Neural progenitor cell (in vitro differentiated cells): ENCODE results near the gene ARL2. TPM values are rescaled to one million over a fixed set of nuclear protein-coding genes. Genes with fewer than 3 reads are reported as not detected.

Experiments
- DNase-seq: peaks from one replicate; pipeline ENCODE4 v3.0.0-alpha.2; 2016; ENCODE audit warnings: low spot score
- H2AFZ ChIP-seq: fragments of 200-600 bp; sonication (generic); replicated peaks from 2 replicates; pipeline ENCODE4 v1.6.1; 2016; ENCODE audit warnings: antibody characterized with exemption
- H3F3A ChIP-seq: fragments of 200-600 bp; sonication (generic); 2 replicates; pipeline ENCODE4 v1.6.1; 2016; ENCODE audit warnings: antibody characterized with exemption, low read depth
- H3K27ac ChIP-seq: fragments of 200-600 bp; sonication (generic); 2 replicates; pipeline ENCODE4 v1.5.1; 2016; ENCODE audit warnings: mild to moderate bottlenecking
- H3K27me3 ChIP-seq: fragments of 200-600 bp; sonication (generic); 2 replicates; pipeline ENCODE4 v1.6.1; 2016; ENCODE audit warnings: mild to moderate bottlenecking, moderate library complexity
- H3K36me3 ChIP-seq: fragments of 200-600 bp; sonication (generic); 2 replicates; pipeline ENCODE4 v1.5.1; 2016
- H3K4me1 ChIP-seq: fragments of 200-600 bp; sonication (generic); 2 replicates; pipeline ENCODE4 v1.6.1; 2016; ENCODE audit warnings: mixed run types
- H3K4me2 ChIP-seq: fragments of 200-600 bp; sonication (generic); 2 replicates; pipeline ENCODE4 v1.6.1; 2016
- H3K4me3 ChIP-seq: fragments of 200-600 bp; sonication (generic); 2 replicates; pipeline ENCODE4 v1.5.1; 2016
- H3K79me2 ChIP-seq: fragments of 200-600 bp; sonication (generic); 2 replicates; pipeline ENCODE4 v1.6.1; 2016; ENCODE audit warnings: low read depth
- H3K9ac ChIP-seq: fragments of 200-600 bp; sonication (generic); 2 replicates; pipeline ENCODE4 v1.6.1; 2016
- H3K9me3 ChIP-seq: fragments of 200-600 bp; sonication (generic); 2 replicates; pipeline ENCODE4 v1.5.1; 2016; ENCODE audit warnings: low read depth
- H4K20me1 ChIP-seq: fragments of 200-600 bp; sonication (generic); 2 replicates; pipeline ENCODE4 v1.6.1; 2016; ENCODE audit warnings: low read depth
- H3K27ac Mint-ChIP-seq: 3 replicates; pipeline ENCODE4 v1.8.0; 2021; ENCODE audit warnings: mixed read lengths
- H3K27me3 Mint-ChIP-seq: 2 replicates; pipeline ENCODE4 v1.8.0; 2022; ENCODE audit warnings: low read depth, mild to moderate bottlenecking, inconsistent platforms, moderate library complexity, mixed read lengths; ENCODE audit not compliant: insufficient read depth
- H3K36me3 Mint-ChIP-seq: 3 replicates; pipeline ENCODE4 v1.8.0; 2021; ENCODE audit warnings: mixed read lengths
- H3K4me1 Mint-ChIP-seq: 3 replicates; pipeline ENCODE4 v1.8.0; 2021; ENCODE audit warnings: mixed read lengths
- H3K4me3 Mint-ChIP-seq: 3 replicates; pipeline ENCODE4 v1.8.0; 2021; ENCODE audit warnings: mild to moderate bottlenecking, moderate library complexity, mixed read lengths
- H3K9me3 Mint-ChIP-seq: 3 replicates; pipeline ENCODE4 v1.8.0; 2020; ENCODE audit warnings: mixed read lengths
- EZH2 ChIP-seq: fragments of 200-600 bp; sonication (generic); IDR thresholded peaks from 2 replicates; pipeline ENCODE4 v1.6.1; 2017; ENCODE audit warnings: antibody characterized with exemption, mild to moderate bottlenecking, moderate library complexity
- EZH2phosphoT487 ChIP-seq: fragments of 200-600 bp; sonication (generic); IDR thresholded peaks from 2 replicates; pipeline ENCODE4 v1.6.1; 2017; ENCODE audit warnings: antibody characterized with exemption
- total RNA-seq: library from RNA; depleted of rRNA; stranded (reverse); fragments of >200 nt; gene quantifications from 2 replicates; pipeline ENCODE4 v1.2.3, GENCODE V29; 2015; ENCODE audit warnings: low replicate concordance
- TF ChIP-seq, protein P1 (sequence below): fragments of 200-600 bp; sonication (generic); IDR thresholded peaks from 2 replicates; pipeline ENCODE4 v1.5.1; 2017; ENCODE audit warnings: antibody characterized with exemption, mild to moderate bottlenecking

Gene ARL2
- total RNA-seq, 1 donor from 2014 or later: 171 TPM

DNA sequence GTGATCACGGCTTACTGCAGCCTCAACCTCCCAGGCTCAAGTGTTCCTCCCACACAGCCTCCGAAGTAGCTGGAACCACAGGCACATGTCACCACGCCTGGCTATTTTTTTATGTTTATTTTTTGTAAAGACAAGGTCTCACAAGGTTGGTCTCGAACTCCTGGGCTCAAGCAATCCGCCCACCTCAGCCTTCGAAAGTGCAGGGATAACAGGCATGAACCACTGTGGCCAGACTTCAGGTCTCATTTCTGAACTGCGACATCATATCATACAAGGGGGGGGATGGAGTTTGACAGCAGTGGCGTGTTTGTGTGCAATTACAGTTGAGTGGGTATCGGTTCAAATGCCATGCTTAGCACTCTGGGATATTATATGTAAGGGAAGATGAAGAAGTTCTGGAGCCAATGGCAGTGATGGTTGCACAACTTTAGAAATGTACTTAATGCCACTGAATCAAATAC lies 37.5 kb downstream of the ARL2 start:
- no peak overlapping the region for H3K9ac ChIP-seq
- Mint-ChIP-seq H3K9me3 (no peaks in the 10 kb centered on the region), H3K4me1 (no peaks in the 10 kb centered on the region), H3K4me3 (no peak overlapping the region), H3K36me3 (no peaks in the 10 kb centered on the region), H3K27ac (no peak overlapping the region), H3K27me3 (peaks cover 8% of the 10 kb centered on the region)
- H3K36me3 ChIP-seq: no peaks in the 10 kb centered on the region
- no peak overlapping the region for H2AFZ ChIP-seq
- no peak overlapping the region for H3K4me3 ChIP-seq
- H3K27ac ChIP-seq: no peak overlapping the region
- H4K20me1 ChIP-seq: no peaks in the 10 kb centered on the region
- H3K27me3 ChIP-seq: no peaks in the 10 kb centered on the region
- H3F3A ChIP-seq: no peaks in the 10 kb centered on the region
- H3K4me1 ChIP-seq: no peaks in the 10 kb centered on the region
- no peak for DNase-seq
- no peaks in the 10 kb centered on the region for H3K79me2 ChIP-seq
- TF ChIP-seq, protein P1, sequence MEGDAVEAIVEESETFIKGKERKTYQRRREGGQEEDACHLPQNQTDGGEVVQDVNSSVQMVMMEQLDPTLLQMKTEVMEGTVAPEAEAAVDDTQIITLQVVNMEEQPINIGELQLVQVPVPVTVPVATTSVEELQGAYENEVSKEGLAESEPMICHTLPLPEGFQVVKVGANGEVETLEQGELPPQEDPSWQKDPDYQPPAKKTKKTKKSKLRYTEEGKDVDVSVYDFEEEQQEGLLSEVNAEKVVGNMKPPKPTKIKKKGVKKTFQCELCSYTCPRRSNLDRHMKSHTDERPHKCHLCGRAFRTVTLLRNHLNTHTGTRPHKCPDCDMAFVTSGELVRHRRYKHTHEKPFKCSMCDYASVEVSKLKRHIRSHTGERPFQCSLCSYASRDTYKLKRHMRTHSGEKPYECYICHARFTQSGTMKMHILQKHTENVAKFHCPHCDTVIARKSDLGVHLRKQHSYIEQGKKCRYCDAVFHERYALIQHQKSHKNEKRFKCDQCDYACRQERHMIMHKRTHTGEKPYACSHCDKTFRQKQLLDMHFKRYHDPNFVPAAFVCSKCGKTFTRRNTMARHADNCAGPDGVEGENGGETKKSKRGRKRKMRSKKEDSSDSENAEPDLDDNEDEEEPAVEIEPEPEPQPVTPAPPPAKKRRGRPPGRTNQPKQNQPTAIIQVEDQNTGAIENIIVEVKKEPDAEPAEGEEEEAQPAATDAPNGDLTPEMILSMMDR: no peak
- TF ChIP-seq EZH2phosphoT487 (no peak), EZH2 (no peak)
- no peak overlapping the region for H3K4me2 ChIP-seq
- no peaks in the 10 kb centered on the region for H3K9me3 ChIP-seq

DNA sequence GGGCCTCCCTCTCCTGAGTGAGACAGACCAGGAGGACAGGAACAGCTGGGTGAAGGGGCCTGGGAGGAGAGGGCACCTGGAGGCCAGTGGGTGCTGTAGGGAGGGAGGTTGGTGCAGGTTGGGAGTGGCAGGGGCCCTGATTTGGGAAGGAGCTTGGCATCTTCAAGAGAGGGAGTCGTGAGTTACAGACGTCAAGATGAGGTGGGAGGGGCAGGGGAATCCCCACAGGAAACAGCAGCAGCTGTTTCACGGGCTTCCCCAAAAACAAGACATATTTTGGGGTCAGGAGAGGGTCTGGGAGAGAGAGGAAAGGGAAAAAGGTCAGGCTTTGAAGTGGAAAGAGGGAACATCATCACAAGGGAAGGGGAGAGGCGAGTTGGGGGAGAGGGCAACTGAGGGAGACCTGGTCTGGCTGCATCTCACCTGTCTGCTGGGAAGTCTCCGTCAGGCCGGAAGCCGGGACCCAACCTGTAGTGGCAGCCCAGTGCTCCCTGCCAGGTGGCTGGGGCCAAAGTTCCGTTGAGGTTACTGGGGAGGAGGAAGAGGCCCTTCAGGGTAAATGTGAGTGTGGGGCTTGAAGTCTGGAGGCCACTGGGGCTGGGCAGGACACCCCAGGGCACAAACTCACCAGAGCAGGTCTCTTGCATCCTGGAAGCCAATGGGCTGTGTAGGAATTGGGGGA lies 40.0 kb downstream of the ARL2 start:
- Histone ChIP-seq H2AFZ (no peak overlapping the region), H3K9me3 (no peaks in the 10 kb centered on the region), H3K27me3 (no peaks in the 10 kb centered on the region), H3K79me2 (no peaks in the 10 kb centered on the region), H3K36me3 (no peaks in the 10 kb centered on the region), H3K4me3 (no peak overlapping the region), H4K20me1 (no peaks in the 10 kb centered on the region), H3K9ac (no peak overlapping the region), H3K27ac (no peak overlapping the region), H3K4me2 (no peak overlapping the region), H3K4me1 (no peaks in the 10 kb centered on the region), H3F3A (no peaks in the 10 kb centered on the region)
- Mint-ChIP-seq H3K27me3 (peaks cover 8% of the 10 kb centered on the region), H3K4me3 (no peak overlapping the region), H3K27ac (no peak overlapping the region), H3K36me3 (no peaks in the 10 kb centered on the region), H3K4me1 (no peaks in the 10 kb centered on the region), H3K9me3 (no peaks in the 10 kb centered on the region)
- DNase-seq: no peak
- TF ChIP-seq, protein P1: no peak
- TF ChIP-seq EZH2phosphoT487: no peak
- no peak for TF ChIP-seq EZH2

DNA sequence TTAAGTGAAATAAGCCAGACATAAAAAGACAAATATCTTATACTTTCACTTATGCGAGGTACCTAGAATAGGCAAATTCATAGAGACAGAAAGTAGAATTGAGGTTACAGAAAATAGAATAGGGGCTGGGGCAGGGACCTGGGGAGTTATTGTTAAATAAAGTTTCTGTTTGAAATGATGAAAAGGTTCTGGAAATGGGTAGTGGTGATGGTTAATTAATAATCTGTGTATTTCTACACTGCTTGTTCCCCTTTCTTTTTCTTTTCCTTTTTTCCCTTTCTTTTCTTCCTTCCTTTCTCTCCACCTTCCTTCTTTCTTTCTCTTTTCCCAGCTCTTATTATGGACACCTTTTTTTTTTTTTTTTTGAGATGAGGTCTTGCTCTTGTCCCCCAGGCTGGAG lies 41.6 kb downstream of the ARL2 start:
- no peaks in the 10 kb centered on the region for H3F3A ChIP-seq
- Mint-ChIP-seq H3K4me1 (no peaks in the 10 kb centered on the region), H3K4me3 (no peak overlapping the region), H3K27ac (no peak overlapping the region), H3K36me3 (no peaks in the 10 kb centered on the region), H3K9me3 (no peaks in the 10 kb centered on the region), H3K27me3 (peaks cover 8% of the 10 kb centered on the region)
- no peaks in the 10 kb centered on the region for H4K20me1 ChIP-seq
- H3K27me3 ChIP-seq: no peaks in the 10 kb centered on the region
- no peak for DNase-seq
- no peak overlapping the region for H3K27ac ChIP-seq
- H3K79me2 ChIP-seq: no peaks in the 10 kb centered on the region
- no peak overlapping the region for H3K4me3 ChIP-seq
- H2AFZ ChIP-seq: no peak overlapping the region
- no peaks in the 10 kb centered on the region for H3K36me3 ChIP-seq
- H3K4me1 ChIP-seq: no peaks in the 10 kb centered on the region
- H3K9me3 ChIP-seq: no peaks in the 10 kb centered on the region
- TF ChIP-seq EZH2 (no peak), EZH2phosphoT487 (no peak)
- TF ChIP-seq, protein P1: no peak
- no peak overlapping the region for H3K9ac ChIP-seq
- H3K4me2 ChIP-seq: no peak overlapping the region
